ENCODE results near the gene KLHL12.
A peak's percentile ranks its signal among the peaks of the same experiment; 100 is the strongest.

The KLHL12 gene

DNA sequence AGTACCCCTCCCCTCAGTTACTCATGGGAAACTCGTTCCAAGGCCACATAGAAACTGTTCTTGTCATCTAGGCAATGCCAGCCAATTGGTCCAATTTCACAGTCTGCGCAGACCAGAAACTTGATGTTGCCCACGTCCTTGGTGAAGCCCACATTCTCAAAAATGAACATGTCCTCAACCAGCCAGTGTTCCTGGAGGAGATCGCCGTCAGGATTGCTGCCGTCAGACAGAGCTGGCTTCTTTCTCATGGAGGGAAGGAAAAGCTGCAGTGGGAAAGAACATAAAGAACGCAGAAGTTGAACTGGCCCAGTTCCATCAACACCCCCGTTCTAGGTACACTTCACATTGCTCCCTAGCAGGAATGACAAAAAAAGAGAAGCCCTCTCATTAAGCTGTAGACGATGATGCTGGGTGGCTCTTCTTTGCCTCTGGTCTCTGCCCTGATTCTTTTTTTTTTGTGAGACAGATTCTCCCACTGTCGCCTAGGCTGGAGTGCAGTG, 46.0 kb downstream of the KLHL12 start:
- no peak for DNase-seq (ENCODE audit: low spot score)

DNA sequence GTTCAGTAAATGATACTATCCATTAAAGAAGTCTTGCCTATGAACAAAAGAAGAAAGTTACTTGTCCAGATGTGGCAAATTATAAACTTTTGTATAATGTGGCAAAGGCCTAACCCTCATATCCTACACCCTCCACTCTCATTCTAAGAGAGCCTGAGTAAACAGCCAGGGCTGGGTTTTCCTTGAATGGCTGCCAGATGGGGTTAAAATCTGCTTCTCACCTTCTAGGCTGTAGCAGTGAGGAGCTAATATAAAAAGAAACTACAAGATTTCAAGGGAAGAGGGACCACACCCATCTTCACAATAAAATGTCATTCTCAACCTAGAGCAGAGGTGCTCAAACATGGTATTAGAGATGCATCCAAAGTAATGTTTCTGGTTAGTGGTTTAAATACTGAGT, 47.0 kb downstream of the KLHL12 start:
- no peak for DNase-seq (ENCODE audit: low spot score)

DNA sequence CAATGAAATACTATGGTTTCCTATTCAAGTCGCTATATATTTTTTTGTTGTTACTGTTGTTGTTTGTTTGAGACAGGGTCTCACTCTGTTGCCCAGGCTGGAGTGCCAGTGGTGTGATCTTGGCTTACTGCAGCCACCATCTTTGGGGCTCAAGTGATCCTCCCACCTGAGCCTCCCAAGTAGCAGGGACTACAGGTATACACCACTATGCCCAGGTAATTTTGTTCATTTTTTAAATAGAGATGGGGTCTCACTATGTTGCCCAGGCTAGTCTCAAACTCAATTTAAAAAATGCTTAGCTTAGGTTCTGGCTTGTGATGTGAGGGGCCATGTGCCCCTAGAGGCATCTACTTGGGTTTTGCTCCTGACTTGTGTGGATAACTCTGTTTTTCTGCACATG, 47.9 kb downstream of the KLHL12 start:
- DNase-seq (ENCODE audit: low spot score) = no peak

DNA sequence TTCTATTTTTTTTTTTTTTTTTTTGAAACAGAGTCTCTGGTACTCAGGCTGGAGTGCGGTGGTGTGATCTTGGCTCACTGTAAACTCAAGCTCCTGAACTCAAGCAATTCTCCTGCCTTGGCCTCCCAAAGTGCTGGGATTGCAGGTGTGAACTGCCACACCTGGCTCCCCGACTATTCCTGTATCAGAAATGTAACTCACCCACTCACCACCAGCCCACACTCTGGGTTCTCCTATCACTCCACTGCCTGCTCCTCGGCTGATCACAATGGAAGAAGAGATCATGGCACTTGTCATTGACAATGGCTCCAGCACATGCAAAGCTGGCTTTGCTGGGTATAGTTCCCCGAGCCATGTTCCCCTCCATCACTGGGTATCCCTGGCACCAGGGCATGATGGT, 54.0 kb downstream of the KLHL12 start:
- DNase-seq (ENCODE audit: low spot score) = no peak

DNA sequence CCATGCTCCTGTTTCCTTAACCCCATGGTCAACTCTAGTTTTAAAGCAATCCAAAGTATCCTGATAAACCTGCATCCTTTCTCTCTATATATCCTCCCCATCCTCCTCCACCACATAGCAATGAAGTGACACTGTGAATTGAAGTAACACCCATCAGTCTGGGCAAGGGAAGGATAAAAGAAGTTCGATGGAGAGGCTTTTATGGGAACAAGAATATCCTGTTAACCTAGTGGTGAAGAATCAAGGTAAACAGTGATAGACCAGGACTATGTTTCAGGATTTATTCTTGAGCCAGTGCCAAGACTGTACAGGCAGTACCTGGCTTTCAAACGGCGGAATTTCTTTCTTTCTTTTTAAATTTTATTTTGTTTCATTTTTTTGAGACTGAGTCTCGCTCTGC, 55.7 kb downstream of the KLHL12 start:
- no peak for DNase-seq (ENCODE audit: low spot score)

DNA sequence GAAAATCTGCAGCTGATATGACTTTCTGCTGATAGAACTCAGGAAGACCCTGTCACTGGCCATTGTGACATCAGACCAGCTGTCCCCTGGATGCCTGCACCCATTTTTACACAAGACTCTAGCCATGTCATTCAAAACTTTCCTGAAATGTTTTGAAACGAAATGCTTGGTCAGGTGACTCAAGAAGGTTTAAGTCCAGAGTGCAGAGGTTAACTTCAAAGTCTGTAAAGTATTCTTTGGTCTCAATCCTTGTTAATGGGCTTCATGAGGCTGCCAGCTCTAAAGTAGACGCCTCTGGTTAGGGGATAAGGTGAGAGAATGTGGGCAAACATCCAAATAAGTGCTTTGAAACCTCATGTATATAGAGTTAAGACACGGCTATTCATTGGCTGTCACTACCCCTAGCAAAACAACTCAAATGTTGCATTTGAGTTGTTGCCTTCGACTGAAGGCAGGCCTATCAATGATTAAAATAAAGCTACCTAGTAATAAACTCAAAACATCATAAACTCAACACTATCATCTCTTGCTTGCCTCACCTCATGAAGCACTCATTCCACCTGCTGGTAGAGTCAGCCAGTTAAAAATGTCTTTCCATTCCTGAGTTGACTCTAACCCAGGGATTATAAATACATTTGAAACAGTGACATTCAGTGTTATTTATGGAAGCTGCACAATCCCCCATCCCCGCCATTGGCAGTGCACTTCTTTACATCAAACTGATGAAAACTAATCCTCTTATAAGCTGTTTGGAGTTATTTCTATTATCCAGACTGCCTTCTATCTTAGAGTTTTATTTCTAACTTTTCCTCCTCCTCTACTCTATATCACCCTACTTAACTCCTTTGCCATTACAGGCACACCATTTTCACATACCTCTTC, 64.1 kb downstream of the KLHL12 start:
- DNase-seq (ENCODE audit: low spot score) = no peak

DNA sequence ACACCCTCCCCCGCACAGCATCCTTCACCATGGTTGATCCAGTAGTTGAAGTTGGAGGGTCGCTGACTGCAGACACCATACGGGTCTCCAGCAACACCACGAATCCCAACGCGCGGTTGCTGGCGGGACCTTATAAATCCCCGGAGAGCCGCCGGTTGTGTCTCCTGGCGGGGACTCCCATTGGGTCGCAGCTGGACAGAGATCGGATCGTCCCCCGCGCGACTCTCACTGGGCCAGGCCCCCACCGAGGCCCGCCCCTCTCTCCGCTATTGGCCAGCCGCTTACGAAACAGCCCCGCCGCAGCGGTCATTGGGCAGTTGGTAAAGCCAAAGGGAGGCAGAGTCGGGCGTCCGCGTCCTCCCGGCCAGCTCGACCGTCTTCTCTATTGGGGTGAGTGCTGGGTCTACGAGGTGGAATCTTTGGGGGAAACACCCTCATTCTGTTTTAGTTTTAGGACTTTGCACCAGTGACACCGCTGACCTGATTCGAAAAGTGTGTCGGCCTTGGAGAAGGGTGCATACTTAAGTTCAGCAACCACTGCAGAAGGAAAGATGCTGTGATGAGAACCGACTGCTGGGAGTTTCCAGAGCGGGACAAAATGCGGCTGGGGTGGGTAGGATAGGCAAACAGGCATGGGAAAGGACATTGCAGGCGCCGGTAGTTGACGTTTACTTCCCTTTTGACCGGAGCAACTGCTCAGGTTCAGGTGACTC, 65.5 kb downstream of the KLHL12 start:
- DNase-seq (ENCODE audit: low spot score) = peak; percentile 89

DNA sequence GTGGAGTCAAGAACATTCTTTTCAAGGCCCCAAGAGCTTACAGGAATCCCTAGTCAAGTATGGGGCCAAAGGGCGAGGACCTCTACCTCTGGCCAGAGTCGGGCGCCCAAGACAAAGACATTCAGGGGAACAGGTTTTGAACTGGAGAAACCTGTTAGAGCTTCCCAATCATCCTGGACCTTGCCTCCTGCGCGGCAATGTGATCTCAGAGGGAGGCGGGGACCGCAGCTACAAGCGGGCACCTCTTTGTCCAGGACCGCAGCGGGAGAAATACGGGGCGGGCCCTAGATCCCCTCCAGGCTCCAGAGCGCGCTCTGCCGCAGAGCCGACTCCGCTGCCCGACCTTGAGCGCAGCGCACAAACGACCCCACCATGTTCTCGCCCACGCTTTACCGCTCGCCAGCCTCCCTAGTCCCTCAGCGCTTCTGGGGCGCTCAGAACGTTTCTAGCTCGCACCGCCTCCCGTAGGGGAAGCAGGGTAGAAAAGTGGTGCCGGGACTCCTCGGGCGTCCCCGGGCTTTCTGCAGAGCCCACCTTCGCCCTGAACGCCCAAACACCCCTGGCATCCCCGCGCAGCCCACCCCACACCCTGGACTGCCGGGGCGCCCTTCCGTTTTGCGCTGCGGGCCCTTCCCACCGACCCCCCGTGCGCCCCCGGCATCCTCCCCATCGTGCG, 66.2 kb downstream of the KLHL12 start:
- DNase-seq (ENCODE audit: low spot score) = peak; percentile 84

DNA sequence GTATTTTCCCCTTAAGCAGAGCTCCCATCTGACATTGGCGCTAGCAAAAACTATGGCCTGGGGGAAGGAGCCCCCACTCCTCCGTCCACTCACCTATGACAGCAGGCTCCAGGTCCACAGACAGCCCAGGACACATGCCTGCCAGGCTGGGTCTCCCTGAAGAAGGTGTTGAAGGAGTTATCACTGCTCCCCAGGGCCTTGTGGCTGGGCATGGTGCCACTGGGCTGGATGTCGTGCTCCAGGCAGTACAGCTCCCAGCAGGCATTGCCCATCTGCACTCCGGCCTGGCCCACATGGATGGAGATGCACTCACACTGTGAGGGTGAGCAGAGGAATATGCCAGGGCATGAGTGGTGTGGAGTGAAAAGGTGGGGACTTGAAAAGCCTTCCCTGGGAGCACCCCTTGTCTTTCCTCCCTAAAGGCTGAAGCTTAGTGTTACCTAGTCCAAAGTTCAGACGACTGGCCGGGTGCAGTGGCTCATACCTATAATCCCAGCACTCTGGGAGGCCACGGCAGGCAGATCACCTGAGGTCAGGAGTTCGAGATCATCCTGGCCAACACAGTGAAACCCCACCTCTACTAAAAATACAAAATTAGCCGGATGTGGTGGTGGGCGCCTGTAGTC, 68.1 kb downstream of the KLHL12 start:
- DNase-seq (ENCODE audit: low spot score) = no peak

DNA sequence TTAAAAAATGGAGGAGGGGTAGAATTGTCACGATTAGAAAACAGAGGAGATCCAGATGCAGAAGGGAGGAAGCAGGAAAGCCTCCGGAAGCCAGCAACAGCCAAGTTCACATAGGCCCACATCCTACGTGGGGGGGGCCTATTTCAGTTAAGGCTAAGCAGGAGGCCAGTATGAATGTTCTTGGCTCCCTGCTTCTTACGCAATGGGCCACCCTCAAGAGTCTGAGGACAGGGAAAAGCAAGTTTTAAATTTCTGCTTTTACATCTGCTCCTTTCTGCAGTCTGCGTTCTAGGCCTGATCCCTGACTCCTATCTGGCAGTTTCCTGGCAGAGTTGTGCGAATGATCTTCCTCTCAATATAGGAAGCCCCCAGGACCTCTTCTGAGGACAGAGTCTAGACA, 68.7 kb downstream of the KLHL12 start:
- DNase-seq (ENCODE audit: low spot score) = no peak

DNA sequence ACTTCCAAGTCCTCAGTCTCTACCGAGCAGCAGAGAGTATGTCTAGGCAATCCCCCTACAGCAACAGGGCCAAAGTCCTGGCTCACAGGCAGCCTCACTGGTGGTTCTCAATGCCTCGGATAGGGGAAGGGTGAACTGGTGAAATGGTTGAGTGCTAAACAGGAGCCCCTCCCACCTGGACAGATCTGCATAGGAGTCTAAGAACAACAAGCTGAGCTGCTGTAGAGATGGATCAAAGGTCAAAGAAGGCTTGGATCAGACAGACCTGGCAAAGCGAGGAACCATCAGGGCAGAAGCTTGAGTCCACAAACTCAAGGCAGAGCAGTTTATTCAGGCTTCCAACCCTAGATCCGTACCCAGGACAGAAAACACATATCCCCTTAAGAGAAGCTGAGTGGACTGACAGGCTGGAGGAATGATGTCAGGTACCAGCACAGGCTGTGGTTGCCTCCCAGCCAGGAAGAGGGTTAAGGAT, 69.9 kb downstream of the KLHL12 start:
- DNase-seq (ENCODE audit: low spot score) = no peak

DNA sequence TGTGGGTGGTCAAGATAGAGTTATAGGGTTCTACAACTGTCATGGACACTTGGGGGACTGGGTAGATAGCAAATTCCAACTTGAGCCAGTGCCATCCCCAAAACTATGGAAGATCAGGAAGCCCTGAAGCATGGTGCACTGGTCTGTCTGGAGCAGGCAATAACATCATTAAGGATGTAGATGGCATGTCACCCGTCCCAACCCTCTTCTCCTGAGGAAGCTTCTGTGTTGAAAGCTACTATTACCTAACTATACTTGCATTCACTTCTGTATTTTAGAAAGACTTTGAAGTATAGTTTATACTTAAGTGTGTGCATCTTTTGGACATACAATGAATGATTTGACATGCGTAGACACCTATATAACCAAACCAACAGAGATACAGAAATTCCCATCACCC, 71.0 kb downstream of the KLHL12 start:
- DNase-seq (ENCODE audit: low spot score) = no peak

DNA sequence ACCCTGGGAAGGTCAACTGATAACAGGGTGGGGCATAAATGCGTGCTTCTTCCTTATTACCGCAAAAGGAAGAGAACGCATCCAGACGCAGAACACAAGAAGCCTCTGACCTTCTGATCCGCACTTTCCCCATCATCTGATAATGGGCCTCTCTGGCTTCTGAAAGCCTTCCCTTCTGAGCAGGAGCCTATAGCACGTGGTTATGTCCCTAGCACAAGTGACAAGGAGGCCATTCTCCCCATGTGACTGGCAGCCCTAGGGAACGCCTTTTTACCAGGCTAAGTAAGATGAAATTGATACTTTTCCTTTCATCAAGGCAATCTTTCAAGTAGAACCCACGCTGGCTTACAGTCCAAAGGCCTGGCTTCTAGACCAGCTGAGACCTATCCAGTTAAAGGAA, 72.2 kb downstream of the KLHL12 start:
- DNase-seq (ENCODE audit: low spot score) = no peak

DNA sequence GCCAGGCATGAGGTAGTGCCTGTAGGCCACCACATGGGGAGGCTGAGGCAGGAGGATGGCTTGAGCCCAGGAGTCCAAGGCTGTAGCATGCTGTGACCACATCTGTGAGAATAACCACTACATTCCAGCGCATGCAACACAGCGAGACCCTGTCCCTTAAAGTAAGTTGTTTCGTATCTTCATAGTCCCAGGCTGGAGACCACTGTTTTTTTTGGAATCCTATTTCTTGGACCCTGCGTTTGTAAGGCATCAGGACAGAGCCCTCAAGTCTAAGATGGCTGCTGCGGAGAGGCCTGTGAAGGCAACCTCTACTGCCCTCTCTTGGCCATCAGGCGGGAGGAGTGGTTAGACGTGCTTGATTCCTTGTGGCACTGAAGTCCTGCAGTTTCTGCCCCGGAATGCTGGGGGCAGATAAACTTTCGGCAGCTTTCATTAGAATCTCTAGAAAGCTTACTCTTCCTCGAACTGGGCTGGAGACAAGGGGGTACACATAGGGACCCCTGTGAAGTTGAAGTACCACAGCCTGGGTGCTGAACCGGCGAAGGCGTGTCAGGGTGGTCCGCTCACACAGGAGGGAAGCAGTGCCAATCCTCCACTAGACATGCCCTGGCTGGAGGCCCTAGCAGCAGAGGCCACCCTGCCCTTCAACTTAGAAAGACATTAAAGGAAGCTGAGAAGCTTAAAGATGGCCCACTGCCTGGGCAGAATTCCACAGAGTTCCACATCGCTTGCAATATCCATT, 74.7 kb downstream of the KLHL12 start:
- DNase-seq (ENCODE audit: low spot score) = peak; percentile 15

DNA sequence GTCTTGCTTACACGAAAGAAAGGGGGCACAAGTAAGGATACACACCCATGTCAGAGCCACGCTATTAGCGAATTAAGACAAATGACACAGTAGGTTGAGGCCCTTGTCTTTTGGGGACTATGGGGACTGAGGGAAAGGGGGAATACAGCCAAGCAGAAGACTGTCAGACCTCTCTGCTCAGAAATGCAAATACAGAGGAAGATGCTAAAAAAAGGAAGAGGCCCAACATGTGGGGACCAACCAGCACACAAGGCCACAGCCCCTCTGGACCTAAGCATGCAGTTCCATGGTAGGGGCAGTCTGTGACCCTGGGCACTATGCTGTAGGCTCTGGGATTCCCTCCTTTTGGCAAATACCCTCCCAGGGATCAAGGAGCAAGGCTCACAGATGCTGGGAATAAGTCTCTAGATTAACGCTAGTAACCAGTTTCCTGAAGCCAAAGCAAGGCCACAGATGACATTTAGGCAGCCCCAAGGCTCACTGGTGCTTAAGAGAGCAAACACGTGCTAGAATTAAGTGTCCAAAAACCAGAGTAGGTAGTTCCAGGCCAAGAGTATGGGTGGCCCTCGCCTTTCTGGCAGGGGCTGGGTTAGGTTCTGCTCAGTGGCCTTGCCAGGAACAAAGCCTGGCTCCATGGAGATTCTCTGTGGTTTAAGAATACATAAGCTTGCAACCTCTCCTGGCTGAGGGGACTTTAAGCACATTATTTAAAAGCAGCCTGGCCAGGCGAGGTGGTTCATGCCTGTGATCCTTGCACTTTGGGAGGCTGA, 76.3 kb downstream of the KLHL12 start:
- no peak for DNase-seq (ENCODE audit: low spot score)

DNA sequence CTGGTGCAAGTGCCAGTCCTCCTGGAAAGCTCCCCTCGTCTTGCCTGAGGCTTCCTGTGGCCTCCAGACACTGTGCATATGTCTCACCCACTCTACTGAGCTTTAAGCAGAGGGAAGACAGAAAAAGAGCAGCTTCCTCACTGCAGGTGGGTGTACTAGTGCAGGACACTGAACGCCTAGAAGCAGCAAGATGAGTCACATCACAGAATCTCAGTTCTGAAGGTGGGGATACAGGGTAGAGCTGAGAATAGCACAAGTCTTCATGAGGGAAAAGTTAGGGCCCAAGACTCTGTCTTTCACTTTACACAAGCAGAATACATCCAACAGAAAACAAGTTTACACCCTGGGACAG, 78.9 kb downstream of the KLHL12 start:
- DNase-seq (ENCODE audit: low spot score) = no peak

DNA sequence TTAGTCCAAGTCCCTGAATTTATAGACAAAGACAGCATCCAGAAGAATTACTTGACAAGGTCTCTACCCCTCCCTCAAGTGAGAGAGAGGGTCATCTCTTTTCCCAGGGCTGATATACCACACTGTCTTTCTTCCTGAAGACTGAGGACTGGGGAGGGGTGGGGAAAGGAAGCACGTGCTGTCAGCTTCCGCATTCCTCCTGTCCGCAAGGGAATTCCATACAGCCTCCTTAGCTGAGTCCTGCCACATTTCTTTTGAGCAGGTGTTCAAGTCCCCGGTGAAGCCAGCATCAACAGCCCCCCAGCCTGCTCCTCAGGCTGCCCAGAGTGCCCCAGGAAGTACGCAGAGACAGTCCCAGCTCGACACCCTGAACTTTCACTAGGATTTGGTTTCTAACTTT, 82.1 kb downstream of the KLHL12 start:
- no peak for DNase-seq (ENCODE audit: low spot score)

DNA sequence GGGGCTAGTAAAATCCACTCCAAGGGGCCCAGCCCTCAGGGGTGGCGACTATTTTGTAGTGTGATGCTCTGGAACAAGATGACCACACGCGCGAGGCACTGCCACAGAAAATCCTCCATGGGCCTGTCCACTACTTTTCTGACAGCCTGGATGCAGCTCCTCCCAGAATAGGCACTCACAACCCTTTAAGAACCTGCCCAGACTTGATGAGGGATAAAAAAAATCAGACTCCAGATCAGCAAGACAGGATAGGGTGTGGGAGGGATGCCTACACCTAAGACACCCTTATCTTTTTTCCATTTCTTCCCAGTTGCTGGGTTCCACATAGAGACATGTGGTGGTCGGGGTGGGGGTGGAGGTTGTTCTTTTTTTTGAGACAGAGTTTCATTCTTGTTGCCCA, 82.8 kb downstream of the KLHL12 start:
- DNase-seq (ENCODE audit: low spot score) = no peak

DNA sequence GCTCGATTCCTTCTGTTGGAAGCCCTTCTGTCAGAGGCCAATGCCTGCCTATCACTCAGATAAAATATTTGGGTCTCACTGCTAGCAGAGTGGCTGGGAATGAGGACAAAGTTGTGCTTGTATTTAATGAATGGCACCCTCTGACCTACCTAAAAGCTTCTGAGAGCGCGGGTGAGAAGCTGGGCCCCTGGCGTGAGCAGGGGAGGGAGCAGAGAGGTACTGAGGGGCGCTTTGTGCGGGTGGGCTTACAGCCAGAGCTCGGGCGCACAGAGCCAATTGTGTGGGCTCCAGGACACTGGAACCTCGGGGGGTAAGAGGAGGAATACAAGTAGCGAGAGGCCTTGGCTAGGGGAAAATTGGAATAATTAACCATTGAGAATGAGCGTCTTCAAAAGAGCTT, 84.0 kb downstream of the KLHL12 start:
- DNase-seq (ENCODE audit: low spot score) = no peak

All from LoVo (cell line).